Measurements from ENCODE around the gene CDK14. TPM values are rescaled to one million over a fixed set of nuclear protein-coding genes. Genes with fewer than 3 reads are reported as not detected.
"Not testable (repeated sequence)": the region's sequence is repeated elsewhere in the genome, so short reads cannot be mapped to it uniquely, and the experiment has no call there.

The CDK14 gene
- total RNA-seq, 1 donor from 2014 or later, result 23.5 TPM

DNA sequence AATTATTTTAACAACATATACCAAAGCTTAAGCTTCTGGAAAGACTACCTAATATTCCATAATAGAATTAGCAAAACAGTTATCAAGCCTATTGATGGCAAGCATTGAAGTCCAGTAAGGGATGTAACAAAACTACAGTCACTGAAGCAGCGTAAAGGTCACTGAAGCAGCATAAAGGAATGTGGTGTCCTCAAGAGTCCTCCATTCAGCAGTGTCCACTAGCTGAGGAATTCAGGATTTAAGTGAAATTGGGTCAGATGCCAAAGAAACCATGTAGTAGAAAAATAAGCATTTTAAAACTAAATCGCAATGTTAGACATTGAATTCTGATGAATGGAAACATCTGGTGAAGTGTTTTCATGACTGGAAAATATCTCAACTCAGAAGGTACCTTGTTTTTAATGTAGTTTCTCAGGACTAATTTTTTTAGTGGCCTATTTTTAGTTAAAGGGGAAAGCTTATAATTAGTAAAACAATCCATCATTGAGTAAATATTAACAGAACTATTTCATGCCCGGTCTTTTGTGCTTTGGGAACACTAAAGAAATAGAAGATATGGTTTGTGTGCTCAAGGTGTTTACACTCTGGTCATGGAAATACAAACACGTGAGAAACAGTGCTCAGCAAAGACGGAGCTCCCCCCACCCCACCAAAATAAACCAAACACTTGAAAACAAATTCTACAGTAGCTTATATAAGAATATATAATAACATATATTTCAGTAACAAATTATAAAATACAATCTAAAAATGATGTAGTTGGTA is 121.4 kb downstream of the CDK14 start:
- DNase-seq (ENCODE audit: low spot score), result no peak

DNA sequence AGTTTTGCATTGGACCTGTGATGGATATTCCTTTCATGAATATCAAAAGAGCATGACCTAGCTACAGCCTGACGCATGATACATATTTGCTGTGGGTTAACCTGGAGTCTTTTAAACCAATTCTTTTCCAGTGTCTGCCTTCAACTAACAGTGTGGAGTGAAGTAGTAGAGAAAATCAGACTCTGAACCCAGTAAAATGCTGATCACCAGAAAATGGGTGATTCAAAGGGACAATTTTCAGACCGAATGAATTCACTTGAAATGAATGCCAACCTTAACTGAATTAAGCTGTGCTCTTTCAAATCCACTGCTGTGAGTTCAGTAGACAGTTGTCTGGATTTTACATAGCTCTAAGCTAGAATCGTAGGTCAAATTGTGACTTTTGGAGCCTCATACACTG is 123.0 kb downstream of the CDK14 start:
- no peak for DNase-seq (ENCODE audit: low spot score)

DNA sequence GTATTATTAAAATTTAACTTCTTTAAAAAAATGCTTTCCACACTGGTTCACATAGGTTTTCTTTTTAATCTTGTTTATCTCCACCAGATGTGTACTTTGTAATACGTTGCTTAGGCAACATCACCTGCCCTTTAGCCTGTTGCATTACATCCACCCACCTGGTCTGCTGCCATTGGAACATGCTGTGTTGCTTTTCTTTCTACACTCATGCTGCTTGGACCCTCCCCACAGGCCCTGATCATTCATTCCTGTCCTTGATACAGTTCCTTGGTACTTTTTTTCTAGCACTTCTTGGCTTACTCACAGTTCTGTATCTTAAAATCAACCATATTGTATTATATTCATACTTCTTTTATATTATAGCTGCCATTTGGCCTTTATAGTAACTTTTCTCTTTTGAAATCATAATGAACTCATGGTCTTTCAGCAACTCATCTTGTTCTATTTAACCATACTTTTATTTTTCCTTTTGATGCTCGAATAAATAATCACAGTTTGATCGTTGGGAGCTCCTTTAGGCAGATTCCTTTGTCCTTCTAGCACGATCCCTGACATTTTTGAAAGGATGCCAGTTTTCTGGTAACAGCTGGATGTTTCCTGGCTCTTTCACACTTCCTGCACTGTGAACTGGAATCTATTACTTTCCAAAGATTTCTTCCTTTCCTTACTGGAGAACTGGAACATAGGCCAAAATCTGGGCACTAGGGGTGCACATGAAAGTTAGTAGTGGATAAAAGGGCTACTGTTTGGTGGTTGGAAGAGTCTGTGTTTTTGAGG is 125.1 kb downstream of the CDK14 start:
- DNase-seq (ENCODE audit: low spot score), result no peak

DNA sequence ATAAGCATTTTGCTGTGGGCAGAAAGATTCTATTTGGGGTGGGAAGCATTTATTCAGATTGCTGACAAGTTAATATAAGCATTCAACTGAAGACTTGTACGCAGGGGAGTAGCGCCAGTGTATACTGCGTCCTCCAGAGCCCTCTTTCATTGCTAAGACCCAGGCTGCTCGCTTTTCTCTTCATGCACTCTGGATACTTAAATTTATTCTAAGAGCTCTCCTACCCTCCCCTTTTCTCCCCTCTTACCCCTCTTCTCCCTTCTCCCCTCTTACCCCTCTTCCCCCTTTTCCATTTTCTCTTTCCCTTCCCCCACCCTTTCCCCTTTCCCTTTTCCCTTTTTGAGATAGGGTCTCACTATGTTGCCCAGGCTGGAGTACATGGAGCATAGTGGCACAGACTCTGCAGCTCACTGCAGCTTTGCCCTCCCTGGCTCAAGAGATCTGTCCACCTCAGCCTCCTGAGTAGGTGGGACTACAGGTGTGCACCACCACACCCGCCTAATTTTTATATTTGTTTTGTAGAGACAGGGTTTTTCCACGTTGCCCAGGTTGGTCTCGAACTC is 125.8 kb downstream of the CDK14 start:
- DNase-seq (ENCODE audit: low spot score), result no peak

DNA sequence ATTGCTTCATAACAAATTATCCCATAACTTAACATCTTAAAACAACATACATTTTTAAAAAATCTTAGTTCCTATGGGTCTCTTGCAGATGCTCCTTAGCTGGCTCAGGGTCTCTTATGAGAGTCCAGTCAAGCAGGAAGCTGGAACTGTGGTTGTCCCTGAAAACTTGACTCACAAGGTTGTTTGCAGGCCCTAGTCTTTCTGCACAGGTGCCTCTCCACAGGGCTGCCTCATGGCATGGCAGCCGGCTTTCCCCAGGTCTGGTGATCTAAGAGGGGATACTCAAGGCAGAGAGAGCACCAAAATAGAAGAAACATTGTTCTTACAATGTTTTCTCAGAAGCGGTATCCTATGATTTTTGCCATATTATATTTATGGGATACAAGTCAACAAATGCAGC is 127.1 kb downstream of the CDK14 start:
- no peak for DNase-seq (ENCODE audit: low spot score)

DNA sequence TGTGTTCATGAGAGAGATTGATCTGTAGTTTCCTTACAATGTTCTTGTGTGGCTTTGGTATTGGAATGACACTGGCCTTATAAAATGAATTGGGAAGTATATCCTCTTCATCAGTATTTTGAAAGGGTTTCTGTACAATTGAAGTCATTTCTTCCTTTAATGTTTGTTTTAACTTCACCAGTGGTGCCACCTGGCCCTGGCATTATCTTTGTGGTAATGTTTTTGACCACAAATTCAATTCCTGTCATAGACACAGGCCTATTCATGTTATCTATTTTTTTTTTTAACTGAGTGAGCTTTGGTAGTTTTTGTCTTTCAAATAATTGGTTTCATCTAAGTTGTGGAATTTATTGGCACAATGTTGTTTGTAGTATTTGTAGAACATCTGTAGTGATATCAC is 127.7 kb downstream of the CDK14 start:
- DNase-seq (ENCODE audit: low spot score), result no peak

DNA sequence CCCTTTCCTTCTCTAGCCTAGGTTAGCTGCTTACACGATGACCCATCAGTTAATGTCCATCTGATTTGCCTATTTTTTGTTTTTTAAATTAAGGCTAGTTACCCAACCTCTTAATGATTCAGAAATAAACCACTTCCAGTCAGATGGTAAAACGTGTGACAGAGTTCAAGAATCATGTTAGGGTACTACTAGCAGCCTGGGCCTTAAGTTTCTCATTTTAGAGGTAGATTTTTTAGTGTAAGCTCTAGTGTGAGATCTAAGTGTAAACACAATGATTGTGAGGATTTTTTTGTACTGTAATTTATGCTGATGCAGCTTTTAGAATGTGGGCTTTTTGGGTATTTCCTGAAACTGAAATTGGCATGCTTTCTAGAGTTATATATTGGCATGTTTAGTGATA is 130.0 kb downstream of the CDK14 start:
- no peak for DNase-seq (ENCODE audit: low spot score)

DNA sequence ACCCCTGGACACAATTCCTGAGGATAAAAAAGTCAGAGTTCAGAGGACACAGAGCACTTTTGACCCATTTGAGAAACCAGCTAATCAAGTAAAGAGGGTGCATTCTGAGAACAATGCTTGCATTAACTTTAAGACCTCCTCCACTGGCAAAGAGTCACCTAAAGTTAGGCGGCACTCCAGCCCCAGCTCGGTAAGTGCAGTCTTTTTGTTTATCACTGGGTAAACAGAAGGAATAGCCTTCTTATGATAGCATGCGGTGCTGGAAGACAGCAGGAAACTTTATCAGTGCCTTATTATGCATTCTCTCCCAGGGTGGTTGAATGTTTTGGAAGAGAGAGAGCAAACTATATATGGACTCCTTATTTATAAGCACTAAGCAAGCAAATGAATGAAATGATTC is 130.5 kb downstream of the CDK14 start:
- DNase-seq (ENCODE audit: low spot score), result no peak

DNA sequence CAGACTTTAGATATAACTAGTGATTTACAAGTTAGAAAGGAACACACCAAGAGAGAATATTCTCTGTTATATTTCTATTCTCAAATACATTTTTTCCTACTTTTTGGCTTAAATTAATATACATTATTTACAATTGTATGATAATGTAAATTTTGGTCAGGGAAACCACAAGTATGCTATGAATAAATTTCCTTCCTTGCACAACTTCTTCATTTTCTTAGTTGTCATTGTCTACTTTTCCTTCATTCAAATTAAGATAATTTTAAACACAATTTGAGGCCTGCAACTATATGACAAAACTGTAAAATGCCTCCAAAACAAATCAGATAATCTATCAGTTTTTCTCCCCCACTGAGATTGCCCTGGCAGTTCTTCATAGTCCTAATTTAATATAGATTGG is 131.3 kb downstream of the CDK14 start:
- no peak for DNase-seq (ENCODE audit: low spot score)

DNA sequence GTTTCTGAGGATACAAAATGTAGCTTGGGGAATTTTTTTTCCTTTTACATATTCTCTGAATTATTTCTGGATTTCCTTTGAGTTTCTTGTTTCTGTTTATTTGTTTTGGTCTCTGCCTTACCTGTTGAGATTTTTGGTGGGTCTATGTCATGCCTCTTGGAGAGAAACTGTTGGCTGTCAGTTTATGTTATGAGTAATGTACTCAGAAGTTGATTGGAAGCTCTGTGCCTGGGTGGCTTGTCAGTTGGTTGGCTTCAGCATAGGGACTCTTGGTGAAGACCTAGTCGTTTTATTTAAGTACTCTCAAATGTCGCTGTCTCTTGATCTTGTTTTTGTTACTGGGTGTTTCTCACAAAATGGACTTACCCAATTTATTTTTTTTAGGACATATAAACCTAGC is 132.4 kb downstream of the CDK14 start:
- no peak for DNase-seq (ENCODE audit: low spot score)

DNA sequence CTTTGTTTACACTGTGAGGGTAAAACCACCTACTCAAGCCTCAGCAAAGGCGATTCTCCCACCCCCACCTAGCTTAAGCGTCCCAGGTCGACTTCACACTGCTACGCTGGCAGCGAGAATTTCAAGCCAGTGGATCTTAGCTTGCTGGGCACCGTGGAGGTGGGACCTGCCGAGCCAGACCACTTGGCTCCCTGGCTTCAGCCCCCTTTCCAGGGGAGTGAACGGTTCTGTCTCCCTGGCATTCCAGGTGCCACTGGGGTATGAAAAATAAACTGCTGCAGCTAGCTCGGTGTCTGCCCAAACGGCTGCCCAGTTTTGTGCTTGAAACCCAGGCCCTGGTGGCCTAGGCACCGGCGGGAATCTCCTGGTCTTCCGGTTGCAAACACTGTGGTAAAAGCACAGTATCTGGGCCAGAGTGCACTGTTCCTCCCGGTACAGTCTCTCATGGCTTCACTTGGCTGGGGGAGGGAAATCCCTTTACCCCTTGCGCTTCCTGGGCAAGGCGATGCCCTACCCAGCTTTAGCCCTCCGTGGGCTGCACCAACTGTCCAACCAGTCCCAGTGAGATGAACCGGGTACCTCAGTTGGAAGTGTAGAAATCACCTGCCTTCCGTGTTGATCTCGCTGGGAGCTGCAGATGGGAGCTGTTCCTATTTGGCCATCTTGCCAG is 139.6 kb downstream of the CDK14 start:
- DNase-seq (ENCODE audit: low spot score), result not testable (repeated sequence)

DNA sequence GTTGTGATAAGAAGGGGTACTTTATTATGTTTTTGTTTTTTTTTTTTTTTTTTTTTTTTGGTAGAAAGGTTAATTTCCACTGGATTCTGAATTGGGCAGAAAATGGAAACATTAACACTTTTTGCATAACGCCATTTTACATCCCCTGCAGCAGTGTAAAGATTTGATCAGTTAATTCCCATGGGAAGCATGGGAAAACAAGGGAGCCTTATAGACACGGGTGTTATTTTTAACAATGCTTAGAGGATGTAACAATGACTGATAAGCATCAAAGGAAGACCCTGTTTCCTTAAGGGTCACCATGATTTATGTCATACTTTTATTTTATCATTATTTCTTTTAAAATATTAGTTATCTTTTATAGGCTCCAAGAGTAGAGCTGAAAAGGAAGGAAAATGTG is 140.2 kb downstream of the CDK14 start:
- DNase-seq (ENCODE audit: low spot score), result no peak

DNA sequence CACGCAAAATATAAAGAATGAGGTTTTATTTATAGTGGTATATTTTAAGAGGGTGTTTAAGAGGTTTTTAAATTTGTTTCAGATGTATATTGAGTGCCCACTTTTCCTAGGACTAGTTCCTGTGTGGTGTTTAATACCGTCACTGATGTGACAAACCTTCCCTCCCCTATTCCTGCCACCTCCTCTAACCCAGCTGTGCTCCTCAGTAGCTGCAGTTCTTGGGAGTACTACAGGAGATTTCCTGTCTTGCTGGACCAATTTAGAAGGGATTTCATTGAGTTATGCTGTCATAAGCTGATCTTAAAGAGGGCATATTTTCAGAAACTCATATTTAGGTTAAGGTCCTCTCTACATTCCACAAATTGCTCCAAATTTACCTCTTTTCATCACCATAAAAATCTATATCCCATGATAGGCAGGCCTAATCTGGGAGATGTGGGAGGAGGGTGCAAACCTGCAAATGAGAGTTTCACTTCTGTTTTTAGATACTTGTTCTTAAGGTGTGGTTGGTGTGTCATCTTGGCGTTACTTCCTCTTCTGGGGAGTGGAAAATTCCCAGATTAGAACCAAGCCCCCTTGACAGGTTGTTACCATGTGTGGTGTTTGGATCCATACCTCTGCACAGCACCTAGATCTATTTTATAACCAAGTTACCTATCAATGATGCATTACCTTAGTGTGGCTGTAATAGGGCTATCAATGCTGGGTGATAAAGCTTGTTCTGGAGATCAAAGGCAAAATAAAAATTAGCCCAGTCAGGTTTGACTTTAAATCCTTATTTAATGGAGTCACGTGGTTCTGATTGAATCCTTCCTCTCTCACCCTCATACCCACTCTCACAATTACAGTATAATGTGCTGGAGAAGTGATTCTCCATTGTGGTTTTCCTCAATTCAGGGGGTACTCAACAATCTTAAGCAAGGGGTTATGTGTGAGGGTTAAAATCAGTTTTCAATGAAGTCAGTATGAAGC is 141.1 kb downstream of the CDK14 start:
- DNase-seq (ENCODE audit: low spot score), result no peak

DNA sequence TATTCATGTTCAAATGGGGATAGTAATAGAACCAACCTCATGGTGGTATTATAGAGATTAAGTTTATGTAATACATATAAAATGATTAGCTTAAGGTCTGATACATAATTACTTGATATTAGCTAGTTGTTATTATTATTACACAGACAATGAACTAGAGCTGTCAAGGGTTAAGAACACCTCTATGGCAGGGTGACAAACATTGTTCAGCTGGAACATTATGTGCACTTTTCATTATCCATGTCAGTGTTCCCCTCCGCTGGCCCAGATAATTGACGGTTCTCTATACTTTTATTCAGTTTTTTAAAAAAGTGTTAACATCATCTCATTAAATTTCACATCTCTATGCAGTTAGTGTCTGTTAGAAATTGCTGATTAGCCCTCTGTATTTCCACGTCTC is 142.1 kb downstream of the CDK14 start:
- DNase-seq (ENCODE audit: low spot score), result no peak

DNA sequence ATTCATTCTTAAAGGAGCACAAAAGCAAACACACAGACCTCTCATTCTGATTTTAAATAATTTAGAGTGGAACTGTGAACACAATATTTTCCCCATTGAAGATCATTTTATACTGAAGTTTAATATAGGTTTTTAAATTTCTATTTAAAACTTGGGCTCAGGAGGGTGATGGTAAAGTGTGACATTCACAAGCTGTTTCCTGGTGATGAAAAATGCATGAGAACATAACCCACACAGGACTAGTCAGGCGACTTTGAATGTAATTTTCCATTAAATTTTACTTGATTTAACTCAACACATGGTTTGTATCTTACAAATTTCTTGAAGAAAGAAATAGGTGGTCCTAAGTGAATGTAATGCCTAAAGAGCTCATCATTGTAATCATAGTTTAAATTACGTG is 143.6 kb downstream of the CDK14 start:
- no peak for DNase-seq (ENCODE audit: low spot score)

DNA sequence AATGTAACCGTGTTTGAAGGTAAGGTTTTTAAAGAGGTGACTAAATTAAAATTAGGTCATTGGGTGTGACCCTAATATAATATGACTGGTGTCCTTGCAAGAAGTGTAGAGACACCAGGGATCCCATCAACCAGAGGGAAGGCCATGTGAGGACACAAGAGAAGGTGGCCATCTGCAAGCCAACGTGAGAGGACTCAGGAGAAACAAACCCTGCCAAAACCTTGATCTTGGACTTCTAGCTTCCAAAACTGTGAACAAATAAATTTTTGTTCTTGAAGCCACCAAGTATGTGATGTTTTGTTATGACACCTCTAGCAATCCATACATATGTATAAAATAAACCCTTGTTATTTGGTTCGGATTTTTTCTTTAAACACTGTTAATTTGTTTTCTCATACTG is 144.3 kb downstream of the CDK14 start:
- DNase-seq (ENCODE audit: low spot score), result no peak

DNA sequence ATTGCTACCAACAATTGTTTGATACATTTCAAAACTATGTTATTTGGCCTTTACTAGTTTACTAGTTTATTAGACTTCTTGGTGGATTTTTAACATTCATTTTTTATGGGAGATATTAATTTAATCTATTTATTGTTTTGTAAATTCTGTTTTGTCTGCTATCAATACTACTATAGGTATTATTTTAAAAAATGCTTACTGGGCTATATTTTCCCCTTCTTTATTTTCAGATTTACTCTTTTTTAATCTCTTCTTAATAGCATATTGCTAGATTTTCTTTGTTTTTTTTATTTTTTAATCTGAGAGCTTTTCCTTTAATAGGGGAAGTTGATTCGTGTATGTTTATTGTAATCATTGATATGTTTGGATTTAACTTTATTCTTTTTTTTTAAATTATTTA is 147.5 kb downstream of the CDK14 start:
- DNase-seq (ENCODE audit: low spot score), result no peak

DNA sequence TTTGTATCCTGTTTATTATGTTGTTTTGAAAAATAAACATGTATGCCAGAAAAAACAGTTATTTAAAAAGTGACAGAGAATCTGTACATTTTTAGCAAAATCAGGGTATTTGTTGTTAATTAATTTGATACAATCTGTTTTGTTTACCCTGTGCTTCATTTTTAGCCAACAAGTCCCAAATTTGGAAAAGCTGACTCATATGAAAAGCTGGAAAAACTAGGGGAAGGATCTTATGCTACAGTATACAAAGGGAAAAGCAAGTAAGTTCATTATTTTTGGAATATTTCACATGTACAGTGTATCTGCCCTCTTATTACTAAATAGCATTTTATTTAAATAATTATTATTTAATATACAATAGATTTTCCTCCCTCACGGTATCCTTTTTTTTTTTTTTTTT is 151.4 kb downstream of the CDK14 start:
- no peak for DNase-seq (ENCODE audit: low spot score)

DNA sequence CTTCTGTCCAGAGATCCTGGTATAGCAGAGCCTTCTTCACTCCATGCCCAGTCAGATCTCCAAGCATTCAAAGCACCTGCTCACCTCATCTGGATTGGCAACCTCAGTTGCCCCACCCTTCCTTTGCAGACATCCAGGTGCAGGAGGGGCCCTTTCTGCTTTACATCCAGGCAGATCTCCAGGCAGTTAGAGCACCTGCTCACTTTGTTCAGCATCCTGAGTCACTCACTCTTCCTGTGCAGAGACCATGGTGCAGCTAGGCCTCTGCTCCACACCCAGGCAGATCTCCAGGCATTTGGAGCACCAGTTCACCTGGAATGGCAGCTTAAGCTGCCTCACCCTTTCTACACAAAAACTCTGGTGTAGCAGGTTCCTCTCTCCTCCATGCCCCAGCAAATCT is 153.1 kb downstream of the CDK14 start:
- no peak for DNase-seq (ENCODE audit: low spot score)

DNA sequence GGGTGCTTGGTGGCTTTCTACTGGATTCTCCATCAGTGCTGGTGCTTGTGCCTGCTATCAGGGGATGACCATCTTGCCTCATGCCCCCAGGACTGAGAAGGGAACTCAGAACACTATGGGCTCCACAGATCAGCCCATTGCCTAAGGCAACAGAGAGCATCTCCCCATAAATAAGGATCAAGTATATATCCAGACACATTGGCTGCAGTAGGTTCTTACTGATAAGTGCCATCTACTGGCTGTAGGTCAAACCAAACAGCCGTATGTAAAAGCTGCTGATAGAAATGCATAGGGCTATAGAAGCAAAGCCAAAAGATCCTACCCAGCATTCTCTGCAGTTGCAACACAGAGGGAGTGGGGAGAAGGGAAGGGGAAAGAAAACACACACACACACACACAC is 153.7 kb downstream of the CDK14 start:
- no peak for DNase-seq (ENCODE audit: low spot score)

DNA sequence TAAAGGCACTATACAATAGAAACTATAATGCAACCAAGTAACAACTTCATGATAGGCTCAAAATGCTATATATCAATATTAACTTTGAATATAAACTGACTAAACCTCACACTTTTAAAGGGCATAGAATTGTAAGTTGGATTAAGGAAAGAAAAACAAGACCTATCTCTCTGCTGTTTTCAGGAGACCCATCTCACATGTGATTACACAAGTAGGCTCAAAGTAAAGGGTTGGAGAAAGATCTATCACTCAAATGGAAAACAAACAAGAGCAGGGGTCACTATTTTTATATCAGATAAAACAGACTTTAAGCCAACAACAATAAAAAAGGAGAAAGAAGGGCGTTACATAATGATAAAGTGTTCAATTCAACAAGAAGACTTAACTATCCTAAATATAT is 155.5 kb downstream of the CDK14 start:
- no peak for DNase-seq (ENCODE audit: low spot score)

Measured in ureter (tissue), 1 donor.